Measurements from ENCODE around the gene COX10.

The COX10 gene

GRCh38 chr17:14072881-14073280 is 3.6 kb downstream of the COX10 start:
- DNase-seq: no peak

- no peak for DNase-seq
Measured at GRCh38 chr17:14078027-14078426, 8.7 kb downstream of the COX10 start.

DNA sequence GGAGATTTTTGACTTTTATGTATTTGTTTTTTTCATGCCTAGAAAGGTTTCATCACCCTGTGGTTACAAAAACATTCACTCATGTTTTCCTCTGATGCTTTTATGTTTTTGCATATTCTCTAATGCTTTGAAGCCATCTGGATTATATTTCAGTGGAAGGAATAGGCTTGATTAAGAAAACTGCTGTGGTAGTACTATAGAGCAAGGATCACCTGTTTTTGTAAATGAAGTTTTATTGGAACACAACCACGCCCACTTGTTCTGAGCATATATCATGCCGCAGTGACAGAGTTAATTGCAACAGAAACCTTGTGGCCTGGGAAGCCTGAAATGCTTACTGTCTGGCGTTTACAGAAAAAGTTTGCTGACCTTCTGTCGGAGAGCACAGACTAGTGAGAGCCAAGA is 11.5 kb downstream of the COX10 start:
- DNase-seq: no peak

DNA sequence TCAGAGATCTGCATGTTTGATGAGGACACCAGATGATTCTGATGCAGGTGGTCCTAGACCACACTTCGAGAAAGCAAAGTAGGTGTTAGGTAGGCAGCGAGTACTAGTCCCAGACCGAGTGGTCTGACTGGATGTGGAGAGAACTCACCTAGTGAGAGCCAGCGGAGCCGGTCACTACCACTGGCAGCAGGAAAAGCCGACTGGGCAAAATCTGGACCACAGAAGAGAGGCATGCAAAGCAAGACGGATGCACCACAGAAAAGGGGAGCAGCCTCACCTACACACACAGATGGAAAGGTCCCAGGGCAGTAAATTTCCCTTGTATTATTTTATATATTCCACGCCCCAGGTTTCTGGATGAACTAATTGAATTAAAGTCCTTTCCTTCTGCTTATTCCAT is 13.5 kb downstream of the COX10 start:
- no peak for DNase-seq

DNA sequence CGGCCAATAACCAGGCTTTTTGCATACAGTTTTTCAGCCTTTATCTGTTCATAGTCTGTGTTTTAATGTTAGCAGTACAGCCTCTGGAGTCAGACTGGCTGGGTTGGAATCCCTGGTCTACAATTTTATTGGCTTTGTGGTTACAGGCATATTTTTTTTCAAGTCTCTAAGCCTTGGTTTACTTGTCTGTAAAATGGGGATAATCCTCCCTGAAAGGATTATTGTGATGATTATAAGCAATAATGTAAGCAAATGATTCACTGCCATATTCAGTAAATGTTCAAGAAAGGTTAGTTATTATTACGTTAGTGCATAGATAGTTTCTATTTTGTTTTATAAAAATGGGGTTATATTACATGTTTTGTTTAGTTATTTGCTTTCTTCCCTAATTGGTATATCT is 15.7 kb downstream of the COX10 start:
- DNase-seq: no peak

DNA sequence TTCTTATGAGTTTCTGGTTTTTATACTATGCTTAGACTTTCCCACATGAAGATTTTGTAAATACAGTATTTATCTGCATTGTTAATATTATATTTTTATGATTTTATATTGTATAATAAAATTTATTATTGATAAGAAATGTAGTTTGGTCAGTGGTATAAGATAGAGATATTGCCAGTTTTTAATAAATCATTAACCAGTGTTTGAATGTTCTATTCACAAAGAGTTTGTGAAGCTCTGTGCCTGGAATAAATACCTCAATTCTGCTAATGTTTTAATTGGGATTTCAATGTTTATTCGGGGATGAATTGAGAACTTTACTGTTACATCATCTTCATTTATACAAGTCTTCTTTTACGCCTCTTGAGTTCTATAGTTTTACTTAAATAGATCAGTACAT is 16.9 kb downstream of the COX10 start:
- no peak for DNase-seq

DNA sequence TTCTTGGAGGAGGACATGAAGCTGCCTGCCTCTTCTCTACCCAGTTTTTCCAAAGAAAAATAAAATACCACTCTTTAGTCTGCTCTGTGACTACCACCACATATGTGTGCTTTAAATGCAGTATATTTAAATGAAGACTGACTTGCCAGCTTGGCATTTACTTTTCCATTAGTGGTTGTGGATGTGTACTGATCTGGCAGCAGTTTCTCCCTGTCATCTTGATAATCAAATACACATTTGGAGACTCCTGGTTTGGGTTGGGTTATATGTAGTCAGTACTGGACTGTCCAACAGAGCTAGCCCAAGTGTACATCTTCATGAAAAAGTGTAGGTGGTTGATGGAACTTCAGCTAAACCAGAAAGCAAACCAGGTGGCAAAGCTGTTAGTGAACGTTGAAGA is 19.9 kb downstream of the COX10 start:
- DNase-seq: no peak

GRCh38 chr17:14091367-14091766 is 22.1 kb downstream of the COX10 start:
- DNase-seq: no peak

- DNase-seq: no peak
Measured at GRCh38 chr17:14092808-14093207, 23.5 kb downstream of the COX10 start.

- DNase-seq: no peak
Measured at GRCh38 chr17:14094676-14095601, 25.6 kb downstream of the COX10 start.

DNA sequence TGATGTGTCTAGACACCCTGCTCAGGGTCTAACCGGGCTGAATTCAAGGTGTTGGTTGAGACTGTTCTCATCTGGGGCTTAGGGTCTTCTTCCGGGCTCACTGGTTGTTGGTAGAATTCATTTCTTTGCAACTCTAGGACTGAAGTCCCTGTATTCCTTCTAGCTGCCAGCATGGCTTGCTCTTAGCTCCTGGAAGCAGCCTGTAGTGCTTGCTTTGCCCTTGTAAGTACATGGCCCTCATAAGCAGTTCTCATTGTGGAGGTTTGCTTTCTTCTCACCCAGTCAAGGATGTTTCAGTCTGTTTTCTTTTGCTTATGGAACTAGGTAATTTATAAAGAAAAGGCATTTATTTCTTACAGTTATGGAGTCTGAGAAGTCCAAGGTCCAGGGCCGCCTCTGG is 26.3 kb downstream of the COX10 start:
- no peak for DNase-seq

DNA sequence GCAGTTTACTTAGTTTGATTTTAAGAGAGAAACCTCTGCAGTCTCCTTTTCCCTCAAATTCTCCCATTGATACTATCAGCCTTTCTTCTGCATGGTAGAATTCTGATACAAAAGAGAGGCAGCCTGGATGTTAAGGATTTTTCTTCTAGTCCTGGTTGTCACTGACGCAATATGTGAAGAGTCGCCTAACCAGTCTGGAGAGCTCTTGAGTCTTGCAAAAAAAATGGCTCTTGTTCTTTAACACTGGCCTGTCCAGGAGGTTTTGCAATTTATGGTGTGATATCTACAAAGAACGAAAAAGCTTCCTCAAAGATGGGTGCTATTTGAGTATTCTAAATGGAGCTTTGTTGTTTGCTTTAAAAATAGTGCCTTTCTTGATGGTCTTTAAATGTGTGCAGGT is 28.9 kb downstream of the COX10 start:
- DNase-seq: peak; percentile 41

- DNase-seq: no peak
Measured at GRCh38 chr17:14101976-14102375, 32.7 kb downstream of the COX10 start.

DNA sequence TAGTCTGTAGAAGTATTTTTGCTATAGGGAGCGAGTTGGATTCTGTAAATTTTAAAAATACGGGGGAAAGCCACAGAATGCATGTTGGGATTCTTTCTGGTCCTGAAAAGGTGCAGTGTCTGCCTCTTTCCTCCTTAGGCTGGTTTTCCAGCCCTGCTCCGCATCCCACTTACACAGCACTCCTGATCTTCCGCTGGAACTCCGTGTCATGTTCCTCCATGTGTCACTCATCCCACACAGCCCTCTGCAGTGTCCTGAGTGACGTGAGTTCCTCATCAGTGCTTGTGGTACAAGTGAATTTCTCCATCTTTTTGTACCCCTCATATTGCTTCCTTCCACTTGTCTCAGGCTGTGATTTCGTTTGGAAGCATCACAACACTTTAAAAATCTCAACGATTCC is 34.5 kb downstream of the COX10 start:
- DNase-seq: no peak

DNA sequence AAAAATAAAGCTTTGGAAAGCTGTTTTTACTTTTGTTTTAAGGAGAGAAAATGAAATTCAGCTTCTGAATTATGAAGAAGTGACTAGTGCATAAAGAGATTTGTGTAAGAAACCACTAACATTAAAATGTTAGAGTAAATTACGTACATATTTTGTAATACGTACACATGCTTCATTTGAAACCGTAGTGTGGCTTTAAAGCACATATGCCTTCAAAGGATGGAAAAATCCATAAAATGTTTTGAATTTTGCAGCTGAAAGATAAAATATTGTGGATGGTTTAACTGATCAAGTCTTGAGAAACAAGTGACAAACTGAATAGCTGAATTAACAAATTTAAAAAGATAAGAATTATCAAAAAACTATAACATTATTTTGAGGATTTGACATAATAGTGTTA is 35.4 kb downstream of the COX10 start:
- DNase-seq: no peak

GRCh38 chr17:14107889-14108288 is 38.6 kb downstream of the COX10 start:
- no peak for DNase-seq

- no peak for DNase-seq
Measured at GRCh38 chr17:14112407-14112806, 43.1 kb downstream of the COX10 start.

- DNase-seq: no peak
Measured at GRCh38 chr17:14113137-14113536, 43.8 kb downstream of the COX10 start.

DNA sequence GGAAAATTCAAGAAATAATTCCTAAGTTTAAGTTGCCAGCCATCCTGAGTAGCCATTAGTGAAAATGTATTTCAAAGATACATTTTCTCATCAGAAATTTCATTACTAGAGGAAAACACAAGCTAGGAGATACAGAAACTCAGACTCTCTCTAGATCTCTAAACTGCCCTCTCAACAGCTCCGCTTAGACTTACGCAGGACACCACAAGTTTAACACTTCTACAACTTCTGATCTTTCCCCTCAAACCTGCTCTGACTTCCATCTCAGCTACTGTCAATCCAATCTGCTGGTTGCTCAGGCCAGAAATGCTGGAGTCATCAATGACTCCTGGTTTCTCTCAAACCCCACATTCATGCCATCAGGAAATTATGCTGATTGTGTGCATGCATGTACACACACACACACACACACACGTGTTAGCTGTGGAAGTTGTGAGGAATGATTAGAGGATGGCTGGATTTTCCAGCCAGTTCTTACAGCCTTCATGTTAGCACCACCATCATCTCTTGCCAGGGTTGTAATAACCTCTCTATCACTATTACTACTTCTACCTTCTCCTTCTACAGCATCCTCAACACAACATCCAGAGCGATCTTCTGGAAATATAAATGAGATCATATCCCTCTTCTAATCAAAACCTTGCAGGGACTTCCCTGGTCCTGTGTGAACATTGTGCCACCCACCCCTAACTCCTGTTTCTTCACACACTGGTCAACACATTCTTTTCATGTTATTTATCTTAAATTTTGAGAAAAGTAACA is 47.1 kb downstream of the COX10 start:
- DNase-seq: no peak

DNA sequence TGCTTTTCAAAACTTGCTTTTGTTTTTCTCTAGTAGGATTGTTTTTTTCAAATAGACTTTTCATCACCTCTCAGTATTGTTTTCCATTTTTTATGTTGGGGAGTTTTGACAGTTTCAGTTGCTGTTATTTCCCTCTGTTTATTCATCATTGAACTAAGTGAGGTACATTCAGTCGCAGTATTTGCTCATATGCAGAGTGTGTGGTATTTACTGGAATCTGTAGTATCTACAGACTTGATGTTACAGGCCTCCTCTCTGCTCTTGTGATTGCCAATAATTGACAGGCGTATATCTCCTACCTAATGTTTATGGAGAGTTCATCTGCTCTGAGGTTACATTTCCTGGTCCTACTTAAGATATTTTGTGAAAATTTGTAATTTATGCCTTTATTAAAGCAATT is 49.6 kb downstream of the COX10 start:
- DNase-seq: no peak

DNA sequence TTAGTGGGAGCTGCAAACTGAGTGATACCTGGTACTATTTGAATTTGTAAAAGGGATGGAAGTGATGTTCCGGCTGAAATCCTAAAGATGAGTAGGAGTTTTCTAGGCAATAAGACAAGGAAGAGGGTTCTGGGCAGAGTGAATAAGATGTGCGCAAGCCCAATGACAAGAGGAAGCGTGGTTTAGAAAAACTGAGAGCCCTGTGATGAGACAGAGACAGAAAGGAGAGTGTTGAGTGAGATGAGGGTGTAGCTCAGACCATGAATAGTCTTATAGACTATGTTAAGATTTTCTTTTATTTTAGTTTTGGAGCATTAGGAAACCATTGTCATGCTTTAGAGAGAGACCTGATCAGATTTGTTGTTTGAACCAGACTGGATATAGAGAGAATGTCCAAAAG is 50.2 kb downstream of the COX10 start:
- DNase-seq: no peak

DNA sequence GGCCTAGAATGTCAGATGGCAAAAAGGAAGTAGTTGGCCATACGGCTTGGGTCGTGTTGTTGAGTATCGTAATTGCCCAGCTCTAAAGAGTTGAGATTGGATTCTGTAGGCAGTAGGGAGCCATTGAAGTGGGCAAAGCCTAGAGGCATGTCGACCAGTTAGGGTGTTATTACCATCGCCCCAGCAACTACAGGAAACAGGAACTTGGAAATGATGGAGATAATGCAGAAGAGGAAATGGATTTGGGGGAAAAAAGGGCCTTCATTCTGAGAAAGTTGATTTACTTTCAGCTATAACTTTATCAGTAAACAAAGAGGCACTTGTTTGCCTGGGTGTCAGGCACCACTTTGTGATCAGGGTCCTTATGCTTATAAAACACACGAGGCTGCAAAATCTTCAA is 52.6 kb downstream of the COX10 start:
- no peak for DNase-seq

GRCh38 chr17:14123619-14124278 is 54.4 kb downstream of the COX10 start:
- DNase-seq: no peak

DNA sequence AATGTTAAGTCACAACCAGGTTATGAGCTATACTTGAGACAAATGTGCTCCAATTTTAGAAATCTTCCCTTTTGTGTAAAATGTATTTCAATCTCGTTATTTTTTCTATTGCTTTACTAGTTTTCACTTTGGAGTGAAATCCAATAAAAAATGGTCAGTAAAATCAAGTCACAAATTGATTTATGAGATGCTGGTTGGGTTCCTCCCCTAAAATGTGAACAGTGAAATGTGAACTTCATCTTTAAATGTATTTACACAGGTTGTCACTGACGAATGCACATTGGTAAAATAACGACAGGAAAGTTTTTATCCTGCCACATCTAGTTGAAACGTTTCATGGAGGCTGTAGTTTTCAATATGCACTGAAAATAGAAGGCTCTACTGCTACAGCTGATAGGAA is 55.5 kb downstream of the COX10 start:
- DNase-seq: no peak
